IgD-negative memory B cell (primary cell): Measurements from ENCODE around the gene MAGI3. TPM values are rescaled to one million over a fixed set of nuclear protein-coding genes. Genes with fewer than 3 reads are reported as not detected.
"Not testable (repeated sequence)": the region's sequence is repeated elsewhere in the genome, so short reads cannot be mapped to it uniquely, and the experiment has no call there.

ENCODE experiments used
- H3K27ac Mint-ChIP-seq, 3 donors: one replicate each; pipeline ENCODE4 v1.8.0; 2020 to 2022; ENCODE audit warnings: mild to moderate bottlenecking in 3 of 3, mixed read lengths in 3 of 3, moderate library complexity in 1 of 3
- H3K27me3 Mint-ChIP-seq: one replicate; pipeline ENCODE4 v1.8.0; 2021; ENCODE audit warnings: mixed read lengths
- H3K36me3 Mint-ChIP-seq: one replicate; pipeline ENCODE4 v1.8.0; 2020; ENCODE audit warnings: mild to moderate bottlenecking, mixed read lengths
- H3K4me1 Mint-ChIP-seq, 3 donors: one replicate each; pipeline ENCODE4 v1.8.0; 2020 to 2022; ENCODE audit warnings: mixed read lengths in 3 of 3, mild to moderate bottlenecking in 1 of 3
- H3K4me3 Mint-ChIP-seq, 4 donors: one replicate each; pipeline ENCODE4 v1.8.0; 2020 to 2022; ENCODE audit warnings: mild to moderate bottlenecking in 4 of 4, mixed read lengths in 4 of 4, moderate library complexity in 3 of 4
- H3K9me3 Mint-ChIP-seq, 3 donors: one replicate each; pipeline ENCODE4 v1.8.0; 2020 to 2021; ENCODE audit warnings: mixed read lengths in 3 of 3, mild to moderate bottlenecking in 1 of 3
- polyA plus RNA-seq: library from polyadenylated mRNA; unstranded; fragments of 300-500 nt; fragmentation: Illumina TruSeq; gene quantifications from one replicate; pipeline ENCODE4 v1.2.3, GENCODE V29; 2021

The MAGI3 gene
- polyA plus RNA-seq, 1 donor from 2014 or later: 0.36 TPM

DNA sequence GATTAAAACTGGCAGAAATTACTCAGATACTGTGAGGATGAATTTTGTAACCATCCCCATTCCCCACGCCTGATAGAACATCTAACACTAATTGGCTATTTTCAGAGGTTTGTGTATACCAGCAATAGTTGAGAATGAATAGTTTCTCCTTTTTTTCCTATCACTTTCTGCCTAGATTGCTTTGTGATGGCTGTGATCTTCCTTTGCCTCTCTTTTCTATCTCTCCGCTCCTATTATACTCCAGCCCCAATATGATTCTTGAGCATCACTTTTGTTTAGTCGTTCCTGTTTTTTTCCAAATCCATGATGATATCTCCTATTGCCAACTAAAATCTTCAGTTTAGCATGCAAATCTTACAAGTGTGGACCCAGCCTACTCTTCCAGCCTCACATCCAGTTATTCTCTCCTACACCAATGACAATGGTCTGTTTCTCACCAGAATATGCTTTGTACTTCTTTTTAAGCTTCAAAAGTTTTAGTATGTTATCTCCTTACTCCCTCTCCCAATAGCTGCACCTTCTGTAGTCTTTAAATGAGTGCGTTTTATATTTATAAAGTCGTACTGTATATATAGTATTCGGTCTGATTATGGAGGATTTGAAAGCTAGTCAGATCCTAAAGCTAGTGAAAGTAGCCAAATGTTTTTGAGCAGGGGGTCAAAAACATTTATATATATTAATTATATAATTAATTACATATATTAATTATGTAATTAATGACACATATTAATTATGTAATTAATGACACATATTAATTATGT, 25.2 kb downstream of the MAGI3 start:
- Mint-ChIP-seq H3K36me3 (peaks cover under 1% of the 10 kb centered on the region), H3K9me3 (peaks cover 0 to 5% (median 2%) of the 10 kb centered on the region in 3 donors), H3K4me1 (peaks cover 0 to 1% (median 0%) of the 10 kb centered on the region in 3 donors), H3K27me3 (peaks cover 4% of the 10 kb centered on the region), H3K4me3 (no peak overlapping the region), H3K27ac (no peak overlapping the region)

DNA sequence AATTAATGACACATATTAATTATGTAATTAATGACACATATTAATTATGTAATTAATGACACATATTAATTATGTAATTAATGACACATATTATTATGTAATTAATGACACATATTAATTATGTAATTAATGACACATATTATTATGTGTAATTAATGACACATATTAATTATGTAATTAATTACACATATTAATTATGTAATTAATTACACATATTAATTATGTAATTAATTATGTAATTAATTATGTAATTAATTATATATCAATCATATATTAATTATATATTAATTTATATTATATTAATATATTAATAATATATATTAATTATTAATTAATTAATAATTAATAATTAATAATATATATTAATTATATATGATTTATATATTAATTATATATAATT, 25.8 kb downstream of the MAGI3 start:
- not testable (repeated sequence) for H3K36me3 Mint-ChIP-seq, H3K27ac Mint-ChIP-seq, H3K4me3 Mint-ChIP-seq, H3K9me3 Mint-ChIP-seq, H3K4me1 Mint-ChIP-seq, H3K27me3 Mint-ChIP-seq

- H3K4me3 Mint-ChIP-seq: no peak overlapping the region
- H3K9me3 Mint-ChIP-seq: peaks cover 0 to 5% (median 2%) of the 10 kb centered on the region in 3 donors
- peaks cover 0 to 1% (median 0%) of the 10 kb centered on the region in 3 donors for H3K4me1 Mint-ChIP-seq
- H3K27me3 Mint-ChIP-seq: peaks cover 4% of the 10 kb centered on the region
- peaks cover 2% of the 10 kb centered on the region for H3K36me3 Mint-ChIP-seq
- no peak overlapping the region for H3K27ac Mint-ChIP-seq
Observed at GRCh38 chr1:113416496-113416895, 26.2 kb downstream of the MAGI3 start.

DNA sequence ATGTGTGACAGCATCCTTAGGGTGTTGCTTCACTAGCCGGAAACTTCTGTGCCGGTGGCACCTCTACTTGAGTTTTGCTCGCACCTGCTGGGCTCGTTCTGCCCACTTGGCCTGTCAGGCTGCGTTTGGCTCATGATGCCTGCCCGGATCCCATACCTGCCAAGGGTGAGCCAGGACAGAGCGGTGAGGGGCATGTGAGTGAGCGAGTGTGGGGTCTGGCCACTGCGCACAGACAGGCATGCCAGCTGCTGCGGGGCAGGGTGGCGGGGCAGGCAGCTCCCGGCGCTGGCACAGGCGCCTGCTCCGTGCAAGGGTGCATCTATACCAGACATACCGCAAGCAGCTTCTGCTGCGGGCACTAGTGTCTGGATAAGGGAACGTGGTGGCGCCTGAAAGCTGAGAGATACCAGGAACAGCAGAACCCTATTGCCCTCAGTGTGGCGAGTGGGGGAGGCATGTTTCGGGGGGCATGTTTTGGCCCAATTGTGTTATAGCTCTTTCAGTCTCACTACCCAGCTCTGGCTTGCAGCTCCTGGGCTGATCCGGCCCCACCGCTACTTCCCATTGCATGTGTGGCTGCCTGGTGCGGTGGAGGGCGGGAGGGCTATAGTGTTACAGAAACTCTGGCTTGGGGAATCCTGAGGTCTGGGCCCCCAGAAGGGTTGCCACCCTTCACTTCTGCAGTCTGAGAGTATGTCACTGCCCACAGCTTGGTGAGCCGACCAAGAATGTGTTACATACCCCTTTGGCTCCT, 32.2 kb downstream of the MAGI3 start:
- H3K4me1 Mint-ChIP-seq: peaks cover 0 to 1% (median 0%) of the 10 kb centered on the region in 3 donors
- peaks cover 6% of the 10 kb centered on the region for H3K27me3 Mint-ChIP-seq
- no peak overlapping the region for H3K4me3 Mint-ChIP-seq
- H3K27ac Mint-ChIP-seq: no peak overlapping the region
- peaks cover 2% of the 10 kb centered on the region for H3K36me3 Mint-ChIP-seq
- H3K9me3 Mint-ChIP-seq: peaks cover 2 to 6% (median 2%) of the 10 kb centered on the region in 3 donors

GRCh38 chr1:113423826-113424225, 33.5 kb downstream of the MAGI3 start:
- peaks cover 2% of the 10 kb centered on the region for H3K36me3 Mint-ChIP-seq
- H3K27me3 Mint-ChIP-seq: peaks cover 6% of the 10 kb centered on the region
- H3K4me1 Mint-ChIP-seq: no peaks in the 10 kb centered on the region
- H3K27ac Mint-ChIP-seq: no peak overlapping the region
- peaks cover 2 to 6% (median 2%) of the 10 kb centered on the region in 3 donors for H3K9me3 Mint-ChIP-seq
- H3K4me3 Mint-ChIP-seq: no peak overlapping the region

DNA sequence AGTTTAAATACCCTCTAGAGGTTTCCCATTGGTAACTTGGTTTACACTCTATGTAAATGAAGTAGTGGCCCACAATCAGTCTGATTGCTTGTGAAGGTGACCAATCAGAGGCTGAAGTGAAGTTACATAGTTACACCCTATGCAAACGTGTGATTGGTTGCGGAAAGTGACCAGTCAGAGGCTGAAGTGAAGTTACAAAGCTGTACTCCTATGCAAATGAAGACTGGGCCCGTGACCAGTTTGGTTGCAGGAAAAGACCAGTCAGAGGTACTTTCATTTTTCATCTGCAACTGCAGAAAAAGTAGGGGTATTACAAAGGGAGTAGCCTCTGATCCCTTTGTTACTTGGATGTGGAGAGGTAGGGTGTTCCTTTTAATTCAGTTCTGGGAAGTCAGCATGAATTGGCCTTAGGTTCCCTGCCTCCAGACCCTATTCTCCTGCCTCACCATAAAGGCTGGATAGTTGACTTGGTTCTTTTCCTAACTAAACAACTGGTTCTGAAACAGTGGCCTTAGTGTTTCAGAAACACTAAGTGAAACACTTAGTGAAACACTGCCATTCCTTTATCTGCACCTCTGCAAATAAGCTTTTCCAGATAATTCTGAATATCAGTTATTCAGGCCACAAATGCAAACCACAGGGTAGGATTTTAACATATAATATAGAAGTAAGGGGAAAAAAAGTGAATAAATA, 39.3 kb downstream of the MAGI3 start:
- peaks cover 0 to 2% (median 0%) of the 10 kb centered on the region in 3 donors for H3K4me1 Mint-ChIP-seq
- H3K27ac Mint-ChIP-seq: no peak overlapping the region
- no peaks in the 10 kb centered on the region for H3K27me3 Mint-ChIP-seq
- H3K9me3 Mint-ChIP-seq: peaks cover 0 to 6% (median 2%) of the 10 kb centered on the region in 3 donors
- no peaks in the 10 kb centered on the region for H3K36me3 Mint-ChIP-seq
- H3K4me3 Mint-ChIP-seq: no peak overlapping the region

GRCh38 chr1:113433184-113433583, 42.9 kb downstream of the MAGI3 start:
- Mint-ChIP-seq H3K9me3 (no peaks in the 10 kb centered on the region), H3K27me3 (no peaks in the 10 kb centered on the region), H3K36me3 (no peaks in the 10 kb centered on the region), H3K4me1 (peaks cover 0 to 2% (median 0%) of the 10 kb centered on the region in 3 donors), H3K27ac (no peak overlapping the region), H3K4me3 (no peak overlapping the region)

DNA sequence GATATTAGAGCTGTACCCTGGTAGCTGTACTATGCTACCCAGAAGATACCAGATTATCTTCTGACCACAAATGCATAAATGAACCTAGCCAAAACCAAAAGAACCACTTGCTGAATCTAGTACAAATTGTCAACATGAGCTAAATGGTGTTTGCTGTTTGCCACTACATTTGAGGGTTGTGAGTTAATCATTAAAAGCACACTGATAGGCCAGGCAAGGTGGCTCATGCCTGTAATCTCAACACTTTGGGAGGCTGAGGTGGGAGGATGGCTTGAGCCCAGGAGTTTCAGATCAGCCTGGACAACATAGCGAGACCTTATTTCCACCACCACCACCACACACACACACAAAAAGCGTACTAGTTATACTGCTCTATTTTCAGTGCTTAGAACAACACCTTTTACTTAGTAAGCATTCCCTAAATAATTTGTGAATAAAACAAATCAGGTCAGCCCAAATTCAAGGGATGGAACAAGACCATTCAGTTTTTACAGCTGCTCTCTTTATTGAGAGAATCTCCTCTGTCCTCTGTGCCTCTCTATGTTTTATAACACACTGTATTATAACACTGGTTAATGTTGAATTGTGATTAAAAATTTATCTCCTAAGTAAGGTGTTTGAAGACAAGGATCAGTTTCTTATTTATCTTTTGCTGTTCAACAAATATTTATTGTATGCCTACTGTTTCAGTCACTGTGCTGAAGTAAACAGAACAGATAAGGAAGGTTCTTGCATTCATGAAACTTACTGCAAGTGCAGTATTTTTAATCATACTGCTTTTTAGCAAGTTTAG, 44.0 kb downstream of the MAGI3 start:
- Mint-ChIP-seq H3K27ac (no peak overlapping the region), H3K9me3 (no peaks in the 10 kb centered on the region), H3K27me3 (no peaks in the 10 kb centered on the region), H3K36me3 (no peaks in the 10 kb centered on the region), H3K4me1 (peaks cover 0 to 2% (median under 1%) of the 10 kb centered on the region in 3 donors), H3K4me3 (no peak overlapping the region)

- H3K4me3 Mint-ChIP-seq: no peak overlapping the region
- no peaks in the 10 kb centered on the region for H3K9me3 Mint-ChIP-seq
- H3K36me3 Mint-ChIP-seq: no peaks in the 10 kb centered on the region
Observed at GRCh38 chr1:113434874-113435175, 44.5 kb downstream of the MAGI3 start.

DNA sequence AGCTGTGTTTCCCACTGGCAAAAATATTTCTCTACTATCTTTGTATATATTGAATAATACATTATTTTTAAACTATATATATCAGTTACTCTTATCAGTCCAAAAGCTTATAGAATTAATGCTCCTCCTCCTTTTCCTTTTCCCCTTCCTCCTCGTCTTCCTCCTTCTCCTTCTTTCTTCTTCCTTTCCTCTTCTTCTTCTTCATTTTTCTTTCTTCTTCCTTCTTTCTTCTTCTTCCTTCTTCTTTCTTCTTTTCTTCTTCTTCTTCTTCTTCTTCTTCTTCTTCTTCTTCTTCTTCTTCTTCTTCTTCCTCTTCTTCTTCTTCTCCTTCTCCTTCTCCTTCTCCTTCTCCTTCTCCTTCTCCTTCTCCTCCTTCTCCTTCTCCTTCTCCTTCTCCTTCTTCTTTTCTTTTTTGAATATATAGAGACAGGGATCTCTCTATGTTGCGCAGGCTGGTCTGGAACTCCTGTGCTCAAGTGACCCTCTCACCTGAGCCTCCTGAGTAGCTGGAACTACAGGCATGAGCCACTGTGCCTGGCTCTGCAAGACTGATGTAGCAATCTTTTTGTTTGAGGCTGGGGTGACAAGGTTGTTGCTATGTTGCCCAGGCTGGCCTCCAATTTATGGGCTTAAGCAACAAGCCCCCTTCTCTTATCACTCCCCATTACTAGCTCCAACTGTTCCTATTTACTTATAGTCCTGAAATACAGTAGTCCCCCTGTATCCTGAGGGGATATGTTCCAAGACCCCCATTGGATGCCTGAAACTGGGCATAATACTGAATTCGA, 47.4 kb downstream of the MAGI3 start:
- Mint-ChIP-seq H3K4me1 (peaks cover 0 to 3% (median 2%) of the 10 kb centered on the region in 3 donors), H3K27ac (no peak overlapping the region), H3K36me3 (no peaks in the 10 kb centered on the region), H3K4me3 (no peak overlapping the region), H3K9me3 (no peaks in the 10 kb centered on the region), H3K27me3 (no peaks in the 10 kb centered on the region)

More at GRCh38 chr1:113434874-113435175, 44.5 kb downstream of the MAGI3 start:
- H3K27ac Mint-ChIP-seq: no peak overlapping the region
- H3K4me1 Mint-ChIP-seq: peaks cover 0 to 3% (median 2%) of the 10 kb centered on the region in 3 donors
- no peaks in the 10 kb centered on the region for H3K27me3 Mint-ChIP-seq

DNA sequence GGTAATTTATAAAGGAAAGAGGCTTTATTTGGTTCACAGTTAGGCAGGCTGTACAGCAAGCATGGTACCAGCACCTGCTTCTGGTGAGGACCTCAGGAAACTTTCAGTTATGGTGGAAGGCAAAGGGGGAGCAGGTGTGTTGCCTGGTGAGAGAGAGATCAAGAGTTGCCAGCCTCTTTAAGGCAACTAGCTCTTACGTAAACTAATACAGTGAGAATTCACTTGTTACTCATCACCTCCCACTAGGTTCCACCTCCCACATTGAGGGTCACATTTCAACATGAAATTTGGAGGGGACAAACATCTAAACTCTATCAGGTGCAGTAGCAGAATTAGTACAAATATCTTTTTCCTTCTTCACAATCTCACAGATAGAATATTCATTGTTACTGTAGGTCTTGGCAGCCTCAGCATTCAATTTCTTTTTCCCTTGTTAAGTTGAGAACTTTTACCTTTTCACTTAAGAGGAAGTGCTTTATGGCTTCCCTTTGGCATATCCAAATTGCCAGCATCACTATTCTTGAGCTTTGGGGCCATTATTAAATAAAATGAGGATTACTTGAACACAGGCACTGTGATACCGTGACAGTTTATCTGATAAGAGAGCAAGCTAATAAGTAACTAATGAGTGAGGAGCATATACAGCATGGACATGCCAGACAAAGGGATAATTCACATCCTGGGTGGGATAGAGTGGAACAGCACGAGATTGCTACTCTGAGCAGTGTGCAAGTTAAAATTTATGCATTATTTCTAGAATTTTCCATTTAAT, 48.4 kb downstream of the MAGI3 start:
- Mint-ChIP-seq H3K4me3 (no peak overlapping the region), H3K9me3 (no peaks in the 10 kb centered on the region), H3K4me1 (peaks cover 0 to 3% (median 2%) of the 10 kb centered on the region in 3 donors), H3K27me3 (no peaks in the 10 kb centered on the region), H3K27ac (no peak overlapping the region), H3K36me3 (no peaks in the 10 kb centered on the region)

- Mint-ChIP-seq H3K9me3 (peaks cover 0 to 5% (median 1%) of the 10 kb centered on the region in 3 donors), H3K27me3 (no peaks in the 10 kb centered on the region), H3K27ac (no peak overlapping the region), H3K4me1 (peaks cover 0 to 3% (median 0%) of the 10 kb centered on the region in 3 donors), H3K36me3 (no peaks in the 10 kb centered on the region), H3K4me3 (no peak overlapping the region)
Observed at GRCh38 chr1:113439277-113439670, 49.0 kb downstream of the MAGI3 start.

DNA sequence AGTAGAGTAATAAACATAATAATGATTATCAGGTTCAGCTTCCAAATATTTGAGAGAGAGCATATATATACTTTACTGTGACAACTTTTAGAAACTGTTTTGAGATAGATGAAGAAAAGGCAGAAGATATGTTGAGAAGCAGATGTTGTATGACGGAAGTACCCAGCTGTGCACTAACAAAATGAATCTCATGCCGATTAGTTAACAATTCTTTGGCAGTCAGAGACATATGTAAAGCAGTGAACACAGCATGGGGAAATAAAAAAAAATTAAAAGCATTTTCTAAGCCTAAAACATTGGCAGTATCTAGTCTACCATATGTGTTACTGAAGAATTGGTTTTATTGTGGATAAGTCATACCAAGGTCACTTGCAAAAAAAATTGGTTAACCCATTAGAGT, 51.8 kb downstream of the MAGI3 start:
- Mint-ChIP-seq H3K4me3 (no peak overlapping the region), H3K27me3 (no peaks in the 10 kb centered on the region), H3K27ac (no peak overlapping the region), H3K9me3 (peaks cover 4 to 18% (median 13%) of the 10 kb centered on the region in 3 donors), H3K36me3 (no peaks in the 10 kb centered on the region), H3K4me1 (peaks cover 0 to 3% (median 0%) of the 10 kb centered on the region in 3 donors)
